ENCODE measurements around the gene TNRC6A. TPM values are rescaled to one million over a fixed set of nuclear protein-coding genes. Genes with fewer than 3 reads are reported as not detected.

Gene TNRC6A
- total RNA-seq, 1 experiment from 2014 or later = 84.8 TPM

- CTCF ChIA-PET = interaction anchor here (0.6 kb wide), 1 partner anchor 12 kb away, joined by 4 read pairs; no protein-coding TSS in a partner anchor
- Histone ChIP-seq H3K36me3 (ENCODE audit: low read depth) (no peaks in the 10 kb centered on the region), H3K27me3 (ENCODE audit: insufficient read depth, low read depth) (no peaks in the 10 kb centered on the region), H3K9me2 (ENCODE audit: insufficient read depth) (no peaks in the 10 kb centered on the region), H3K79me2 (ENCODE audit: low read depth) (no peaks in the 10 kb centered on the region), H3K4me1 (replicated peaks; ENCODE audit: insufficient read depth) (peaks cover 17% of the 10 kb centered on the region), H2AFZ (peak overlapping the region; percentile 56; the same call in 1 of the 2 replicates), H3K27ac (peak overlapping the region; percentile 65), H3K9me3 (ENCODE audit: insufficient read depth, low read depth) (no peaks in the 10 kb centered on the region), H3K4me3 (no peak overlapping the region), H3K4me2 (peak overlapping the region; percentile 60), H3F3A (ENCODE audit: insufficient read depth, low read depth) (peaks cover 10% of the 10 kb centered on the region), H4K20me1 (ENCODE audit: insufficient read depth) (no peaks in the 10 kb centered on the region)
- peak; percentile 39 to 53 for DNase-seq
- TSS peak; percentile 21 for BruUV-seq (replicated peaks)
- intact Hi-C loops (cut with micrococcal nuclease; ENCODE audit: unreplicated experiment) = loop anchor here (10.0 kb wide), 2 partner anchors 66 to 386 kb away; no protein-coding TSS in a partner anchor
- TF ChIP-seq EZH2 (IDR thresholded peaks at IDR 0.05; ENCODE audit: low read depth) = no peak
- TF ChIP-seq, protein P1, sequence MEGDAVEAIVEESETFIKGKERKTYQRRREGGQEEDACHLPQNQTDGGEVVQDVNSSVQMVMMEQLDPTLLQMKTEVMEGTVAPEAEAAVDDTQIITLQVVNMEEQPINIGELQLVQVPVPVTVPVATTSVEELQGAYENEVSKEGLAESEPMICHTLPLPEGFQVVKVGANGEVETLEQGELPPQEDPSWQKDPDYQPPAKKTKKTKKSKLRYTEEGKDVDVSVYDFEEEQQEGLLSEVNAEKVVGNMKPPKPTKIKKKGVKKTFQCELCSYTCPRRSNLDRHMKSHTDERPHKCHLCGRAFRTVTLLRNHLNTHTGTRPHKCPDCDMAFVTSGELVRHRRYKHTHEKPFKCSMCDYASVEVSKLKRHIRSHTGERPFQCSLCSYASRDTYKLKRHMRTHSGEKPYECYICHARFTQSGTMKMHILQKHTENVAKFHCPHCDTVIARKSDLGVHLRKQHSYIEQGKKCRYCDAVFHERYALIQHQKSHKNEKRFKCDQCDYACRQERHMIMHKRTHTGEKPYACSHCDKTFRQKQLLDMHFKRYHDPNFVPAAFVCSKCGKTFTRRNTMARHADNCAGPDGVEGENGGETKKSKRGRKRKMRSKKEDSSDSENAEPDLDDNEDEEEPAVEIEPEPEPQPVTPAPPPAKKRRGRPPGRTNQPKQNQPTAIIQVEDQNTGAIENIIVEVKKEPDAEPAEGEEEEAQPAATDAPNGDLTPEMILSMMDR (conservative IDR thresholded peaks at IDR 0.05) = no peak
- POLR2A ChIA-PET (ENCODE audit: unreplicated experiment) = interaction anchor here (0.6 to 0.7 kb wide), 2 partner anchors 40 to 160 kb away, joined by 4 to 7 read pairs; no protein-coding TSS in a partner anchor
Measured at GRCh38 chr16:24838554-24839266, 109.3 kb downstream of the TNRC6A start.

- H3K9me3 ChIP-seq (ENCODE audit: insufficient read depth, low read depth) = no peaks in the 10 kb centered on the region
- no peak overlapping the region for H3K4me3 ChIP-seq
- peaks cover 25% of the 10 kb centered on the region for H3K4me1 ChIP-seq (replicated peaks; ENCODE audit: insufficient read depth)
- no peaks in the 10 kb centered on the region for H3K9me2 ChIP-seq (ENCODE audit: insufficient read depth)
- H3K27me3 ChIP-seq (ENCODE audit: insufficient read depth, low read depth) = no peaks in the 10 kb centered on the region
- no peak overlapping the region for H2AFZ ChIP-seq
- peaks cover 10% of the 10 kb centered on the region for H3F3A ChIP-seq (ENCODE audit: insufficient read depth, low read depth)
- no peaks in the 10 kb centered on the region for H3K36me3 ChIP-seq (ENCODE audit: low read depth)
- no peaks in the 10 kb centered on the region for H4K20me1 ChIP-seq (ENCODE audit: insufficient read depth)
- ChIA-PET POLR2A (ENCODE audit: unreplicated experiment) (interaction anchor here (0.7 kb wide), 1 partner anchor 41 kb away, joined by 4 read pairs; no protein-coding TSS in a partner anchor), CTCF (interaction anchor here (0.6 kb wide), 1 partner anchor 32 kb away, joined by 6 read pairs; no protein-coding TSS in a partner anchor)
- intact Hi-C loops (cut with micrococcal nuclease; ENCODE audit: unreplicated experiment) = loop anchor here (10.0 kb wide), 2 partner anchors 65 to 385 kb away; no protein-coding TSS in a partner anchor
- BruUV-seq (replicated peaks) = TSS peak; percentile 63
- TF ChIP-seq, protein P1 (conservative IDR thresholded peaks at IDR 0.05) = no peak
- TF ChIP-seq EZH2 (IDR thresholded peaks at IDR 0.05; ENCODE audit: low read depth) = no peak
- H3K79me2 ChIP-seq (ENCODE audit: low read depth) = no peaks in the 10 kb centered on the region
- H3K4me2 ChIP-seq = peak overlapping the region; percentile 60
- H3K27ac ChIP-seq = peak overlapping the region; percentile 65
- no peak for DNase-seq
Measured at GRCh38 chr16:24839347-24839972, 110.0 kb downstream of the TNRC6A start.

DNA sequence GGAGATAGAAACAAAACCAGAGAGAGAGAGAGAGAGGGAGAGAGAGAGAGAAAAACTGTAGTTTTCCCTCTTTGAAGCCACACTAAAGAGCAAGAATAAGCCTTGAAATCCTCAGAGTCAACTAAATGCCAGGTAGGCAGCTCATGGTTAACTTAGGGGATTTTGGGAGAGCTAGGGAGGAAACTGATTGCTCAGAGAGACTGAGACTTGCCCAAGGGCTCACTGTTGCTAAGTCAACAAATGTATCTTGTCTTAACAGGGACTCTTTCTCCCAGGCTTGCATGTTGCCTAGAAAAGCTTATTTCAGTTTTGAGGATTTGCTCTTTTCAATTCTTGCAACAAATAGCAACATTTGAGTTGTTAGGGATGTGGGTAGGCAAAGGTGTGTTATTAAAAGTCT, 111.8 kb downstream of the TNRC6A start:
- Histone ChIP-seq H4K20me1 (ENCODE audit: insufficient read depth) (no peaks in the 10 kb centered on the region), H3K27me3 (ENCODE audit: insufficient read depth, low read depth) (no peaks in the 10 kb centered on the region), H3K4me3 (no peak overlapping the region), H3K27ac (no peak overlapping the region), H3K4me1 (replicated peaks; ENCODE audit: insufficient read depth) (peaks cover 34% of the 10 kb centered on the region), H3K36me3 (ENCODE audit: low read depth) (no peaks in the 10 kb centered on the region), H3K4me2 (no peak overlapping the region), H3K79me2 (ENCODE audit: low read depth) (no peaks in the 10 kb centered on the region), H3K9me2 (ENCODE audit: insufficient read depth) (no peaks in the 10 kb centered on the region), H2AFZ (no peak overlapping the region), H3F3A (ENCODE audit: insufficient read depth, low read depth) (peaks cover 17% of the 10 kb centered on the region), H3K9me3 (ENCODE audit: insufficient read depth, low read depth) (no peaks in the 10 kb centered on the region)
- BruUV-seq (replicated peaks) = no TSS peak
- DNase-seq = no peak
- TF ChIP-seq, protein P1 (conservative IDR thresholded peaks at IDR 0.05) = no peak
- no peak for TF ChIP-seq EZH2 (IDR thresholded peaks at IDR 0.05; ENCODE audit: low read depth)
- intact Hi-C loops (cut with micrococcal nuclease; ENCODE audit: unreplicated experiment) = loop anchor here (10.0 kb wide), 1 partner anchor 144 kb away; no protein-coding TSS in a partner anchor
- ChIA-PET CTCF (no interaction called here), POLR2A (ENCODE audit: unreplicated experiment) (interaction anchor here (0.5 to 0.6 kb wide), 2 partner anchors 34 to 132 kb away, joined by 3 to 6 read pairs; no protein-coding TSS in a partner anchor)
